Measurements from ENCODE around the gene DGKE. TPM values are rescaled to one million over a fixed set of nuclear protein-coding genes. Genes with fewer than 3 reads are reported as not detected.

Gene DGKE
- 3.3 TPM for total RNA-seq (ENCODE audit: unreplicated experiment)
- long read RNA-seq = 0 reads

DNA sequence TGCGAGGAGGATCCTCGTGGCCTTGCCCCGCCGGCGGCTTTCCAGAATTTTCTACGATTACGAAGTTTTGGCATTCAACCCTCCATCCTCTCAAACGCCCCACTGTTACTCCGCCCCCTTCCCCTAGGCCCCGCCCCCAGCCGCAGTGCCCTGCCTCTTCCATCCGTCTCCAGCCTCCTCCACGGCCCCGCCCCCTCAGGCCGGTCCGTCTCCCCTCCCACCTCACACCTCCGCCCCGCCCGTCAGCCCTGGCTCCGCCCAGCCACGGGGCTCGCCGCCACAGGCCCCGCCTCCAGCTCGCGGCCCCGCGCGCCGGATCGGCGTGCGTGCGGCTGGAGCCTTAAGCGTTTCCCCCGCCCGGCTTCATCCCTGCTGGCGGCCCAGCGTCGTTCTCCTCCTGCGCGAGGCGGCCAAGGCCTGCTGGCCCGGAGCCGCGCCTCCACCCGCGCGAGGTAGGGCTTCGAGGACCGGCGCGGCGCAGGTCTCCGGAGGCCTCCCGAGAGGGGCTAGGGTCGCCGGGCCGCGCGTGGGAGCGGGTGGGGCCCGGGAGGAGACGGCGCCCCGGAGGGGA lies at the start of gene DGKE, which contains the start of gene C17orf67:
TSS of gene DGKE (plus strand) at position 343 of the 571 bp plus-strand sequence. CDS start 645 bp downstream, outside the sequence.
TSS of gene C17orf67 (minus strand) at position 112 of the 571 bp plus-strand sequence. CDS start 18,110 bp downstream, outside the sequence.
- peaks cover 12% of the 10 kb centered on the region for H3K4me1 Mint-ChIP-seq (ENCODE audit: unreplicated experiment)
- H3K9me3 Mint-ChIP-seq (ENCODE audit: unreplicated experiment) = no peaks in the 10 kb centered on the region
- H3K4me3 Mint-ChIP-seq (ENCODE audit: unreplicated experiment) = peak within 1 kb of the TSS; percentile 87
- peaks cover 8% of the 10 kb centered on the region for H3K27me3 Mint-ChIP-seq (ENCODE audit: unreplicated experiment)
- TF ChIP-seq, protein P1, sequence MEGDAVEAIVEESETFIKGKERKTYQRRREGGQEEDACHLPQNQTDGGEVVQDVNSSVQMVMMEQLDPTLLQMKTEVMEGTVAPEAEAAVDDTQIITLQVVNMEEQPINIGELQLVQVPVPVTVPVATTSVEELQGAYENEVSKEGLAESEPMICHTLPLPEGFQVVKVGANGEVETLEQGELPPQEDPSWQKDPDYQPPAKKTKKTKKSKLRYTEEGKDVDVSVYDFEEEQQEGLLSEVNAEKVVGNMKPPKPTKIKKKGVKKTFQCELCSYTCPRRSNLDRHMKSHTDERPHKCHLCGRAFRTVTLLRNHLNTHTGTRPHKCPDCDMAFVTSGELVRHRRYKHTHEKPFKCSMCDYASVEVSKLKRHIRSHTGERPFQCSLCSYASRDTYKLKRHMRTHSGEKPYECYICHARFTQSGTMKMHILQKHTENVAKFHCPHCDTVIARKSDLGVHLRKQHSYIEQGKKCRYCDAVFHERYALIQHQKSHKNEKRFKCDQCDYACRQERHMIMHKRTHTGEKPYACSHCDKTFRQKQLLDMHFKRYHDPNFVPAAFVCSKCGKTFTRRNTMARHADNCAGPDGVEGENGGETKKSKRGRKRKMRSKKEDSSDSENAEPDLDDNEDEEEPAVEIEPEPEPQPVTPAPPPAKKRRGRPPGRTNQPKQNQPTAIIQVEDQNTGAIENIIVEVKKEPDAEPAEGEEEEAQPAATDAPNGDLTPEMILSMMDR (IDR thresholded peaks at IDR 0.05; ENCODE audit: unreplicated experiment) = no peak
- peak within 1 kb of the TSS; percentile 22 for H3K27ac Mint-ChIP-seq (ENCODE audit: unreplicated experiment)
- DNase-seq (ENCODE audit: low spot score) = peak; percentile 97
- H3K36me3 Mint-ChIP-seq (ENCODE audit: low read depth, unreplicated experiment) = no peaks in the 10 kb centered on the region

DNA sequence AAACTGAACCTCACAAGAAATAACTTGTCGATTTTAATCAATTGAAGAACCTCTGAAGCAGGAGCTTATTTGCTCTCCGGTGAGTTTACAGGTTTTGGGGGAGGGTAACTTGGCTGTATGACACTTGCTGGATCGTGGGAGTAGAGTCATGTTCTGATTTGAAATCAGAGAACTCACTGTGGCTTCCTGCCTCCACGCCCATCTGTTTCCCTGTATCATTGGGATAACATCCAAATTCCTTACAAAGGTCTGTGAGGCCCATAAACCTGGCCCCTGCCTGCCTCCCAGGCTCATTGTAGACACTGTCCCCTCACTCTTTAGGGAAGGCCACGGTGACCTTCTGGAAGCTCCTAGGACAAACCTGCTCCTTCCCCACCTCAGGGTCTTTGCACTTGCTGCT lies 48.5 kb upstream of the DGKE start:
- Mint-ChIP-seq H3K27me3 (ENCODE audit: unreplicated experiment) (peaks cover 5% of the 10 kb centered on the region), H3K4me3 (ENCODE audit: unreplicated experiment) (no peak overlapping the region), H3K27ac (ENCODE audit: unreplicated experiment) (no peak overlapping the region), H3K4me1 (ENCODE audit: unreplicated experiment) (peaks cover 5% of the 10 kb centered on the region), H3K9me3 (ENCODE audit: unreplicated experiment) (no peaks in the 10 kb centered on the region), H3K36me3 (ENCODE audit: low read depth, unreplicated experiment) (no peaks in the 10 kb centered on the region)
- TF ChIP-seq, protein P1 (IDR thresholded peaks at IDR 0.05; ENCODE audit: unreplicated experiment) = no peak
- no peak for DNase-seq (ENCODE audit: low spot score)

DNA sequence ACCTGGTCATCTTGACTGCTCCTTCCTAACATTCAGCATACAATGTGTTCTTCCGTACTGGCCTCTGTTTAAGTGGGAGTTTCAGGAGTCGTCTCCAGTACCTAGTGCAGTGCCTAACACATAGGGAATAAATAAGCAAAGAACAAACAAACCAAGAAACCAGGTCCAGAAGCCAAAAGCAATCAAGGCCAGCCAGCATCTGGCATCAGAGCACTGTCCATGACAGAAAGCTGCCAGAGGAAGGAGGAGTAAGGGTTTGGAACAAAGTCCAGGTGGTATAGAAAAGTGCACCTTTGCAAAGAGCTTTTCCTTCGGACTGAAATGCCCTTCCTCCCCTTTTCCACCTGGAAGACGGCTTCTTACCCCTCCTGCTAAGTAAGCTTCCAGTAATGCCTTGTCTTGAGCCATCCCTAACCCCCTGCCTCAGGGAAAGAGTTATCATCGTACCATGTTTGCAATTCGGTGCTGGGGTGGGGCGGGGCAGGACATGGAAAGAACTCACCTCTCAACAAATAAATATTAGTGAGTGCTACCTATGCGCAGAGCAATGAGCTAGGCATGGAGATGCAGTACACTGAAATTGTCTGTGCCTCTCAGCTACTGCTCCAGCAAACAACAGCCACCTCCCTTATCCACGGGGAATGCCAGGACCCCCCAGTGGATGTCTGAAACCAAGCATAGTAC lies 47.8 kb upstream of the DGKE start:
- Mint-ChIP-seq H3K27ac (ENCODE audit: unreplicated experiment) (no peak overlapping the region), H3K4me3 (ENCODE audit: unreplicated experiment) (no peak overlapping the region), H3K36me3 (ENCODE audit: low read depth, unreplicated experiment) (no peaks in the 10 kb centered on the region), H3K9me3 (ENCODE audit: unreplicated experiment) (no peaks in the 10 kb centered on the region), H3K27me3 (ENCODE audit: unreplicated experiment) (peaks cover 3% of the 10 kb centered on the region), H3K4me1 (ENCODE audit: unreplicated experiment) (peaks cover 3% of the 10 kb centered on the region)
- no peak for DNase-seq (ENCODE audit: low spot score)
- TF ChIP-seq, protein P1 (IDR thresholded peaks at IDR 0.05; ENCODE audit: unreplicated experiment) = no peak

DNA sequence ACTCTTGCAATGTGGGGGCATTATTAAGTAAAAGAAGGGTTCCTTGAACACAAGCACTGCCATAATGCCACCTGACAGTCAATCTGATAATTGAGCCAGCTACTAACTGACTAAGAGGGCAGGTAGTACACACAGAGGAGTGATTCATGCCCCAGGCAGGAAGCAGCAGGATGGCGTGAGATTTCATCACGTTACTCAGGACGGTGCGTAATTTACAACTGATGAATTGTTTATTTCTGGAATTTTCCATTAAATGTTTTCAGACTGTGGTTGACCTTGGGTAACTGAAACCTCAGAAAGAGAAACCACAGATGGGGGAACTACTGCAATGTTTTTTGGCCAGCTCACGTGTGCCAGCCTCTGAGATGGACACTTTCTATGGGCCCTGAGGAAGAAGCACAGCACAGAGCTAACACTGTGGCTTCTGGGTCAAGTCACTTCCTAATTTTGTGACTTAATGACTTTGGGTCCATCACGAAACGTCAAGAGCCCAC lies 46.9 kb upstream of the DGKE start:
- H3K4me3 Mint-ChIP-seq (ENCODE audit: unreplicated experiment) = no peak overlapping the region
- no peaks in the 10 kb centered on the region for H3K4me1 Mint-ChIP-seq (ENCODE audit: unreplicated experiment)
- H3K36me3 Mint-ChIP-seq (ENCODE audit: low read depth, unreplicated experiment) = peaks cover 2% of the 10 kb centered on the region
- no peak for DNase-seq (ENCODE audit: low spot score)
- peaks cover 1% of the 10 kb centered on the region for H3K27me3 Mint-ChIP-seq (ENCODE audit: unreplicated experiment)
- TF ChIP-seq, protein P1 (IDR thresholded peaks at IDR 0.05; ENCODE audit: unreplicated experiment) = no peak
- peaks cover under 1% of the 10 kb centered on the region for H3K9me3 Mint-ChIP-seq (ENCODE audit: unreplicated experiment)
- H3K27ac Mint-ChIP-seq (ENCODE audit: unreplicated experiment) = no peak overlapping the region

DNA sequence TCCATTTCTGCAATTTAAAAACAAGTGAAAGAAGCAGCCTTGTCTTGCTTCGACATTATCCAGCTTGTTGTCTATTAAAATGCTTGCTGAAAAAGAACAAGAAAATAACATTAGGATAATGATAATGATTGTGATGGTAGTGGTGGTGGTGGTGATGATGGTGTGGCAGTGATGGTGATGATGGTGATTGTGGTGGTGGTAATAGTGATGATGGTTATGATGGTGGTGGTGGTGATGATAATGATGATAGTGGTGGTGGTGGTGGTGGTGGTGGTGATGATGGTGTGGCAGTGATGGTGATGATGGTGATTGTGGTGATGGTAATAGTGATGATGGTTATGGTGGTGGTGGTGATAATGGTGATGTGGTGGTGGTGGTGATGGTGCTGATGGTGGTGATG lies 41.7 kb upstream of the DGKE start:
- H3K4me1 Mint-ChIP-seq (ENCODE audit: unreplicated experiment) = peaks cover 2% of the 10 kb centered on the region
- H3K36me3 Mint-ChIP-seq (ENCODE audit: low read depth, unreplicated experiment) = peaks cover 7% of the 10 kb centered on the region
- H3K9me3 Mint-ChIP-seq (ENCODE audit: unreplicated experiment) = peaks cover 5% of the 10 kb centered on the region
- peak overlapping the region; percentile 42 for H3K27ac Mint-ChIP-seq (ENCODE audit: unreplicated experiment)
- H3K4me3 Mint-ChIP-seq (ENCODE audit: unreplicated experiment) = peak overlapping the region; percentile 77
- TF ChIP-seq, protein P1 (IDR thresholded peaks at IDR 0.05; ENCODE audit: unreplicated experiment) = no peak
- peaks cover 5% of the 10 kb centered on the region for H3K27me3 Mint-ChIP-seq (ENCODE audit: unreplicated experiment)
- no peak for DNase-seq (ENCODE audit: low spot score)

Measured in endothelial cell (in vitro differentiated cells).